GM12873 (cell line): ENCODE measurements around the gene SS18.

Experiments
- TF ChIP-seq, protein P1 (sequence below): IDR thresholded peaks from 2 replicates; pipeline ENCODE4 v1.5.1; 2012; ENCODE audit warnings: low read depth, mild to moderate bottlenecking, moderate library complexity, low read length, control low read depth; ENCODE audit not compliant: insufficient read depth; ENCODE audit errors: missing control alignments

Gene SS18

DNA sequence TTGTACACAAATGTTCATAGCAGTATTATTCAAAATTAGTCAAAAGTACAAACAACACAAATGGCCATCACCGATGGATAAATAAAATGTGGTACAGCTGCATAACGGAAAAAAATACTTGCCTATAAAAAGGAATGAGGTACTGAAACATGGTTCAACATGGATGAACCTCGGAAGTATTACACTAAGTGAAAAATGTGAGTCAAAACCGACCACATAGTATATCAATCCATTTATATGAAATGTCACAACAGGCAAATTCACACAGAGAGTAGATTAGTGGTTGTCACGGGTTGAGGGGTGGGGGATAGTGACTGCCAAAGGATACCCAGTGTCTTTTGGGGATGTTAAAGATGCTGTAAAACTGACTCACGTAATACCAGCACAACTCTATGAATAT lies 3.5 kb downstream of the SS18 start:
- TF ChIP-seq, protein P1, sequence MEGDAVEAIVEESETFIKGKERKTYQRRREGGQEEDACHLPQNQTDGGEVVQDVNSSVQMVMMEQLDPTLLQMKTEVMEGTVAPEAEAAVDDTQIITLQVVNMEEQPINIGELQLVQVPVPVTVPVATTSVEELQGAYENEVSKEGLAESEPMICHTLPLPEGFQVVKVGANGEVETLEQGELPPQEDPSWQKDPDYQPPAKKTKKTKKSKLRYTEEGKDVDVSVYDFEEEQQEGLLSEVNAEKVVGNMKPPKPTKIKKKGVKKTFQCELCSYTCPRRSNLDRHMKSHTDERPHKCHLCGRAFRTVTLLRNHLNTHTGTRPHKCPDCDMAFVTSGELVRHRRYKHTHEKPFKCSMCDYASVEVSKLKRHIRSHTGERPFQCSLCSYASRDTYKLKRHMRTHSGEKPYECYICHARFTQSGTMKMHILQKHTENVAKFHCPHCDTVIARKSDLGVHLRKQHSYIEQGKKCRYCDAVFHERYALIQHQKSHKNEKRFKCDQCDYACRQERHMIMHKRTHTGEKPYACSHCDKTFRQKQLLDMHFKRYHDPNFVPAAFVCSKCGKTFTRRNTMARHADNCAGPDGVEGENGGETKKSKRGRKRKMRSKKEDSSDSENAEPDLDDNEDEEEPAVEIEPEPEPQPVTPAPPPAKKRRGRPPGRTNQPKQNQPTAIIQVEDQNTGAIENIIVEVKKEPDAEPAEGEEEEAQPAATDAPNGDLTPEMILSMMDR: no peak

DNA sequence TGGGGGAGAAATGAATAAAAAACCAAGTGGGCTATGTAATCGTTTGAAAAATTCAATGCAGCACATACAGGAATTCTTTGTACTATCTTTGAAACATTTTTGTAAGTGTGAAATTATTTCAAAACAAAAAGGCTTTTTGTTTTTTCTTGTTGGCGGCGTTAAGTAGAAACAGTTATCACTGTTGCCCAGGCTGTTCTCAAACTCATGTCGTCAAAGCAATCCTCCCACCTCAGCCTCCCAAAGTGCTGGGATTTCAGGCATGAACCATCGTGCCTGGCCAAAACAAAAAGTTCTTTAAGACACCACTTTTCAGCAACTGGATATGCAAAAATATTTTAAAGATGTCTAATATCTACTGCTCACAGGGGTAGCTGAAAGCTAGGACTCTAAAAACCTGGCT lies 5.4 kb downstream of the SS18 start:
- TF ChIP-seq, protein P1: no peak

DNA sequence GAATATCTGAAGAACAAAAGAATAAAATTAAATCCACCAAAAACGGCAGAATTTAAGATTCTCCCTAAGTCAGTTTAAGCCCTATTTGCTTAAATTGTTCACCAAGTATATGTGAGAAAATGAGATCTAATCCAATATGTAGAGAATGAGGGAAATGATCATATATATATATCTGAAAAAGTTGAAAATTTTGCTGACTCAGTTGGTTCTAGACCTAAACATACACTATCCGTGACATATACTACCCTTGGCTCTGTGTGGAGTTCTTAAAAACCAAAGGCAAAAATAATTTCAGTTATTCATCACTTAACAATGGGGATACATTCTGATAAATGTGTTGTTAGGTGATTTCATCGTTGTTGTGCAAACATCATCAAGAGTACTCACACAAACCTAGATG lies 7.3 kb downstream of the SS18 start:
- TF ChIP-seq, protein P1: no peak

DNA sequence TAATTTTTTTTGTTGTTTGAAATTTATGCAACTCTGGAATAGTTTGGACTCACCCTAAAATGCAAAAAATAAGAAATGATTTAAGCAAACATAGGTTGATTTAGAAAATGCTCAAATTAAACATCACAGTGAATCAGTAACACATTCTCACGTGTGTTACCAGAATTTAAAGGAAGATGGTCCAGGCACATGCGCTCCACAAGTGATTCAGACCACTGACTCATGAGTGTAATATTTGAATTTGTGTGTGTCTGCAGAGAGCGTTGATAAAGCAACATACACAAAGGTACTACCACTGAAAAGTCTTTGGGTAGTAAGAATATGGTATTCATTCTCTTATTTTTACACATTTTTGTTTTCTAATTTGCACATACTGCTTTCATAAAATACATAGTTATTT lies 7.9 kb downstream of the SS18 start:
- TF ChIP-seq, protein P1: no peak

DNA sequence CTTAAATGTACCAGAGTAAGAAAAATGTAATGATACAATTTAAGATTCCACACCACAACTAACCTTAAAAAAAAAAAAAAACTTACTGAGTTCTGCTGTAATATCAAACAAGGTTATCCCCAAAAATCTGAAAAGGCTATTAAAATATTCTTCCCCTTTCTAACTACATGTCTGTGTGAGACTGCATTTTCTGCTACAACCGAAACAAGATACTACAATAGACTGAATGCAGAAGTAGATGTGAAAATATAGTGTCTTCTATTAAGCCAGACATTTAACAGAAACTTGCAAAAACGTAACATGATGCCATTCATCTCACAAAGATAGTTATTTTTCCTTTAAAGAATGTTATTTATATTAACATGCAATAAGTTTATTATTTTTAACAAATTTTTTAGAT lies 16.2 kb downstream of the SS18 start:
- TF ChIP-seq, protein P1: no peak

DNA sequence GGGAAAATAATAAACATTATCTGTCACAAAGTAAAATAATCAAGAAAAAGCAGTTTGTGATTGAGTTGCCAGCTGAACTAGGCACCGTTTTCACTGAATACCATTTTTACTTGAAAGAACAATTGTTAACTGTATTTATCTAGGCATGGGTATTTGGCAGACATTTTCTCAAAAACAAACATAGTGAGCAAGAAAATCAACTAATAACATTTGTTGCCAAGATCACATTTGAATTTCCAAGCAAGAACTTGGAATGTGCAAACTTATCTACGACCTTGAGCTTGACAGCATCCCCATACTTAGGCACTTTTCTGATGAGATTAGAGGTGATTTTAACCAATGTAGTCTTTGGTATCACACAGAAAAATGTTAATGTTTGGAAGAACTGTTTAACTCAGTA lies 16.7 kb downstream of the SS18 start:
- TF ChIP-seq, protein P1: no peak

DNA sequence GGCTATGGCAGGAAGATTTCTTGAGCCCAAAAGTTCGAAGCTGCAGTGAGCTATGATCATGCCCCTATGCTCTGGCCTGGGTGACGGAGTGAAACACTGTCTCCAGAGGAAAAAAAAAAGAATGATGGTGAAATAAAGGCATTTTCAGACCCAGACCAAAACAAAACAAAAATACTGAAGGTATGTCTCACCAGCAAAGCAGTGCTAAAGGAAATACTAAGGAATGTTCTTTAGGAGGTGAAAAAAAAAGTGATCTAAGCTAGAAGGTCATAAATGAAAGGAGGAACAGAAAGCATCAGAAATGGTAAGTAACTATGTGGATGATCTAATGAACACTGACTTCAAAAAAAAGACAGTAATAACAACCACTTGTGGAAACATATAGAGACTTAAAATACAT lies 18.7 kb downstream of the SS18 start:
- TF ChIP-seq, protein P1: no peak
